Measurements from ENCODE around the gene ZNF239.
"Not testable (repeated sequence)": the region's sequence is repeated elsewhere in the genome, so short reads cannot be mapped to it uniquely, and the experiment has no call there.

ZNF239 gene

GRCh38 chr10:43576062-43576461 lies 1.6 kb upstream of the ZNF239 start:
- Histone ChIP-seq H3K9me3 (ENCODE audit: control insufficient read depth in 1 of 2, low read length in 2 of 2) (no peaks in the 10 kb centered on the region), H3K4me1 (ENCODE audit: control insufficient read depth in 1 of 2, insufficient read depth in 2 of 2, low read length in 2 of 2) (no peaks in the 10 kb centered on the region), H3K27me3 (ENCODE audit: low read depth, low read length) (no peaks in the 10 kb centered on the region), H3K4me3 (ENCODE audit: low read depth in 1 of 2, low read length in 2 of 2) (no peak overlapping the region), H3K27ac (ENCODE audit: low read length) (no peak overlapping the region), H3K36me3 (ENCODE audit: control insufficient read depth in 1 of 2, insufficient read depth in 2 of 2, low read length in 2 of 2) (no peaks in the 10 kb centered on the region)

- Histone ChIP-seq H3K4me3 (ENCODE audit: low read depth in 1 of 2, low read length in 2 of 2) (peak overlapping the region; percentile 70 to 83), H3K27me3 (ENCODE audit: low read depth, low read length) (no peaks in the 10 kb centered on the region), H3K9me3 (ENCODE audit: control insufficient read depth in 1 of 2, low read length in 2 of 2) (no peaks in the 10 kb centered on the region), H3K36me3 (ENCODE audit: control insufficient read depth in 1 of 2, insufficient read depth in 2 of 2, low read length in 2 of 2) (peaks cover 0 to 4% of the 10 kb centered on the region in 2 donors), H3K4me1 (ENCODE audit: control insufficient read depth in 1 of 2, insufficient read depth in 2 of 2, low read length in 2 of 2) (no peaks in the 10 kb centered on the region), H3K27ac (ENCODE audit: low read length) (peak overlapping the region; percentile 47)
Measured at GRCh38 chr10:43574906-43575305, 490 bp upstream of the ZNF239 start.

GRCh38 chr10:43573250-43574000 lies 991 bp downstream of the ZNF239 start:
- Histone ChIP-seq H3K9me3 (ENCODE audit: control insufficient read depth in 1 of 2, low read length in 2 of 2) (no peaks in the 10 kb centered on the region), H3K4me1 (ENCODE audit: control insufficient read depth in 1 of 2, insufficient read depth in 2 of 2, low read length in 2 of 2) (no peaks in the 10 kb centered on the region), H3K27me3 (ENCODE audit: low read depth, low read length) (no peaks in the 10 kb centered on the region), H3K4me3 (ENCODE audit: low read depth in 1 of 2, low read length in 2 of 2) (peak overlapping the region; percentile 70 to 83), H3K36me3 (ENCODE audit: control insufficient read depth in 1 of 2, insufficient read depth in 2 of 2, low read length in 2 of 2) (peaks cover 0 to 4% of the 10 kb centered on the region in 2 donors), H3K27ac (ENCODE audit: low read length) (no peak overlapping the region)

- no peaks in the 10 kb centered on the region for H3K4me1 ChIP-seq (ENCODE audit: control insufficient read depth in 1 of 2, insufficient read depth in 2 of 2, low read length in 2 of 2)
- H3K36me3 ChIP-seq (ENCODE audit: control insufficient read depth in 1 of 2, insufficient read depth in 2 of 2, low read length in 2 of 2): peaks cover 5 to 15% of the 10 kb centered on the region in 2 donors
- no peaks in the 10 kb centered on the region for H3K27me3 ChIP-seq (ENCODE audit: low read depth, low read length)
Measured at GRCh38 chr10:43570971-43571370, 3.4 kb downstream of the ZNF239 start.

GRCh38 chr10:43569681-43570080 lies 4.7 kb downstream of the ZNF239 start:
- no peak overlapping the region for H3K4me3 ChIP-seq (ENCODE audit: low read depth in 1 of 2, low read length in 2 of 2)
- H3K36me3 ChIP-seq (ENCODE audit: control insufficient read depth in 1 of 2, insufficient read depth in 2 of 2, low read length in 2 of 2): peaks cover 5 to 15% of the 10 kb centered on the region in 2 donors
- no peaks in the 10 kb centered on the region for H3K9me3 ChIP-seq (ENCODE audit: control insufficient read depth in 1 of 2, low read length in 2 of 2)
- no peaks in the 10 kb centered on the region for H3K27me3 ChIP-seq (ENCODE audit: low read depth, low read length)
- no peak overlapping the region for H3K27ac ChIP-seq (ENCODE audit: low read length)
- no peaks in the 10 kb centered on the region for H3K4me1 ChIP-seq (ENCODE audit: control insufficient read depth in 1 of 2, insufficient read depth in 2 of 2, low read length in 2 of 2)

More at GRCh38 chr10:43570971-43571370, 3.4 kb downstream of the ZNF239 start:
- no peaks in the 10 kb centered on the region for H3K9me3 ChIP-seq (ENCODE audit: control insufficient read depth in 1 of 2, low read length in 2 of 2)
- H3K4me3 ChIP-seq (ENCODE audit: low read depth in 1 of 2, low read length in 2 of 2): no peak overlapping the region
- H3K27ac ChIP-seq (ENCODE audit: low read length): no peak overlapping the region

GRCh38 chr10:43557214-43557613 lies 17.2 kb downstream of the ZNF239 start:
- no peak overlapping the region for H3K27ac ChIP-seq (ENCODE audit: low read length)
- H3K4me1 ChIP-seq (ENCODE audit: control insufficient read depth in 1 of 2, insufficient read depth in 2 of 2, low read length in 2 of 2): no peaks in the 10 kb centered on the region
- H3K27me3 ChIP-seq (ENCODE audit: low read depth, low read length): no peaks in the 10 kb centered on the region
- peak overlapping the region in 1 of 2 donors; percentile 42 for H3K4me3 ChIP-seq (ENCODE audit: low read depth in 1 of 2, low read length in 2 of 2)
- peaks cover 32 to 46% of the 10 kb centered on the region in 2 donors for H3K9me3 ChIP-seq (ENCODE audit: control insufficient read depth in 1 of 2, low read length in 2 of 2)
- peaks cover 11 to 55% of the 10 kb centered on the region in 2 donors for H3K36me3 ChIP-seq (ENCODE audit: control insufficient read depth in 1 of 2, insufficient read depth in 2 of 2, low read length in 2 of 2)

- not testable (repeated sequence) for H3K4me1 ChIP-seq (ENCODE audit: control insufficient read depth in 1 of 2, insufficient read depth in 2 of 2, low read length in 2 of 2); H3K27ac ChIP-seq (ENCODE audit: low read length); H3K27me3 ChIP-seq (ENCODE audit: low read depth, low read length); H3K36me3 ChIP-seq (ENCODE audit: control insufficient read depth in 1 of 2, insufficient read depth in 2 of 2, low read length in 2 of 2); H3K9me3 ChIP-seq (ENCODE audit: control insufficient read depth in 1 of 2, low read length in 2 of 2); H3K4me3 ChIP-seq (ENCODE audit: low read depth in 1 of 2, low read length in 2 of 2)
Measured at GRCh38 chr10:43543746-43544145, 30.7 kb downstream of the ZNF239 start.

- Histone ChIP-seq H3K27me3 (ENCODE audit: low read depth, low read length) (no peaks in the 10 kb centered on the region), H3K4me1 (ENCODE audit: control insufficient read depth in 1 of 2, insufficient read depth in 2 of 2, low read length in 2 of 2) (no peaks in the 10 kb centered on the region), H3K27ac (ENCODE audit: low read length) (no peak overlapping the region), H3K9me3 (ENCODE audit: control insufficient read depth in 1 of 2, low read length in 2 of 2) (peaks cover 31 to 67% of the 10 kb centered on the region in 2 donors), H3K36me3 (ENCODE audit: control insufficient read depth in 1 of 2, insufficient read depth in 2 of 2, low read length in 2 of 2) (no peaks in the 10 kb centered on the region), H3K4me3 (ENCODE audit: low read depth in 1 of 2, low read length in 2 of 2) (no peak overlapping the region)
Measured at GRCh38 chr10:43524434-43525247, 49.8 kb downstream of the ZNF239 start.

Measured in muscle layer of duodenum (tissue), 2 donors.